Peyer's patch (tissue), 4 donors: Measurements from ENCODE around the gene CCDC167. TPM values are rescaled to one million over a fixed set of nuclear protein-coding genes. Genes with fewer than 3 reads are reported as not detected.
"Not testable (repeated sequence)": the region's sequence is repeated elsewhere in the genome, so short reads cannot be mapped to it uniquely, and the experiment has no call there.

Experiments
- DNase-seq, 3 donors: peaks; one replicate each; pipeline ENCODE4 v3.0.0-alpha.2; 2017 to 2019
- H3K27ac ChIP-seq, 4 donors: fragments of 200-600 bp; sonication (generic); one replicate each; pipeline ENCODE4 v1.5.1; 2016 to 2019
- H3K27me3 ChIP-seq, 2 donors: fragments of 200-600 bp; sonication (generic); one replicate each; pipeline ENCODE4 v1.5.1; 2019
- H3K36me3 ChIP-seq, 3 donors: fragments of 200-600 bp; sonication (generic); one replicate each; pipeline ENCODE4 v1.5.1; 2016 to 2019
- H3K4me1 ChIP-seq, 4 donors: fragments of 200-600 bp; sonication (generic); one replicate each; pipeline ENCODE4 v1.5.1; 2016 to 2019
- H3K4me3 ChIP-seq, 4 donors: fragments of 200-600 bp; sonication (generic); 1 replicate in 3 of 4; 2 replicates in 1 of 4; pipeline ENCODE4 v1.5.1; 2016 to 2019; ENCODE audit warnings: mild to moderate bottlenecking in 1 of 4
- H3K9me3 ChIP-seq, 4 donors: fragments of 200-600 bp; sonication (generic); one replicate each; pipeline ENCODE4 v1.5.1; 2016 to 2019; ENCODE audit warnings: mild to moderate bottlenecking in 1 of 4
- POLR2A ChIP-seq, 2 donors: fragments of 450-650 bp; IDR thresholded peaks; one replicate each; pipeline ENCODE4 v1.5.1; 2017; ENCODE audit warnings: antibody characterized with exemption in 2 of 2, mild to moderate bottlenecking in 2 of 2, moderate library complexity in 2 of 2
- total RNA-seq, 4 donors: library from RNA; depleted of rRNA; stranded (reverse); fragments of >200 nt; gene quantifications; one replicate each; pipeline ENCODE4 v1.1.0, GENCODE V29; 2016
- TF ChIP-seq, protein P1 (sequence below), 6 experiments: fragments of 450-650 bp in 4 of 6; fragments of 200-600 bp in 2 of 6; sonication (generic) in 1 of 6; IDR thresholded peaks; one replicate each; pipeline ENCODE4 v1.5.1; 2017 to 2019; ENCODE audit warnings: antibody characterized with exemption in 6 of 6, mild to moderate bottlenecking in 3 of 6, moderate library complexity in 1 of 6

The CCDC167 gene
- total RNA-seq, 4 donors from 2014 or later: 8.0 to 28.1 (median 19.3) TPM

DNA sequence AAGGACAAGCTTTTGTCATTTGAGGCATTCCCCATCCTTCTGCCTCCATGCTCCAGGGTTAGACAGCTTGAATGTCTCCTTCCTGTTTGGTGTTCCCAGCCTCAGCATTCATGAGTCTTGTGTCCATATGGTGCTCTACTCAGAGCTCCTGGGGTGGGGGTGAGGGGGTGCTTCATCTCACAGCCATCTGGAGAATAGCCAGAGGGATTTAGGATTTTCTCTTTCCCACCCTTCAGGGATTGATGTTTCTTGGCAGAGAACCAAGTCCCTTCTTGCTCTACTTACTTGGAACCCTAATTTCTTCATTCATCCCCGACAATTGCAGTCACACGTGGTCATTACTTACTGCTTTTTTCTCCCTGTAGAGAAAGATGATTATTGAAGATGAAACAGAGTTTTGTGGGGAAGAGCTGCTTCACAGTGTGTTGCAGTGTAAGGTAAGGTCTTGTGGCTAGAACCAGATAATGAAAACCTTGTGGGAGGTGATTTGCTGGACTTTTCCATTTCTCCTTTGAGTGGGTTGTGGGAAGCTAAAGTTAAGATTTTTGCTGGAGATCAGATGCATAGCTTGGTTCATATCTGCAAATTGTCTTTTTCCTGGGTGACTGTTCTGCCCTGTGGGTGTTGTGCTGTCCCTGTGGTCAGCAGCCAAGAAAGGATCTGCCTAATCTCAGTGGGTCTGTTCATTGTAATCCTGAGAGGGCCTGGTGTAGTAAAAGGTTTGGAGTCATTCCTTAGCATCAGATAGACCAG is 48.1 kb downstream of the CCDC167 start:
- H3K4me1 ChIP-seq: no peaks in the 10 kb centered on the region
- H3K4me3 ChIP-seq: no peak overlapping the region
- H3K27me3 ChIP-seq: no peaks in the 10 kb centered on the region
- DNase-seq: no peak
- H3K27ac ChIP-seq: no peak overlapping the region
- H3K36me3 ChIP-seq: peaks cover 0 to 93% (median 0%) of the 10 kb centered on the region in 3 donors
- H3K9me3 ChIP-seq: no peaks in the 10 kb centered on the region
- TF ChIP-seq, protein P1, sequence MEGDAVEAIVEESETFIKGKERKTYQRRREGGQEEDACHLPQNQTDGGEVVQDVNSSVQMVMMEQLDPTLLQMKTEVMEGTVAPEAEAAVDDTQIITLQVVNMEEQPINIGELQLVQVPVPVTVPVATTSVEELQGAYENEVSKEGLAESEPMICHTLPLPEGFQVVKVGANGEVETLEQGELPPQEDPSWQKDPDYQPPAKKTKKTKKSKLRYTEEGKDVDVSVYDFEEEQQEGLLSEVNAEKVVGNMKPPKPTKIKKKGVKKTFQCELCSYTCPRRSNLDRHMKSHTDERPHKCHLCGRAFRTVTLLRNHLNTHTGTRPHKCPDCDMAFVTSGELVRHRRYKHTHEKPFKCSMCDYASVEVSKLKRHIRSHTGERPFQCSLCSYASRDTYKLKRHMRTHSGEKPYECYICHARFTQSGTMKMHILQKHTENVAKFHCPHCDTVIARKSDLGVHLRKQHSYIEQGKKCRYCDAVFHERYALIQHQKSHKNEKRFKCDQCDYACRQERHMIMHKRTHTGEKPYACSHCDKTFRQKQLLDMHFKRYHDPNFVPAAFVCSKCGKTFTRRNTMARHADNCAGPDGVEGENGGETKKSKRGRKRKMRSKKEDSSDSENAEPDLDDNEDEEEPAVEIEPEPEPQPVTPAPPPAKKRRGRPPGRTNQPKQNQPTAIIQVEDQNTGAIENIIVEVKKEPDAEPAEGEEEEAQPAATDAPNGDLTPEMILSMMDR (IDR thresholded peaks at IDR 0.05): no peak
- no peak for TF ChIP-seq POLR2A (IDR thresholded peaks at IDR 0.05)

DNA sequence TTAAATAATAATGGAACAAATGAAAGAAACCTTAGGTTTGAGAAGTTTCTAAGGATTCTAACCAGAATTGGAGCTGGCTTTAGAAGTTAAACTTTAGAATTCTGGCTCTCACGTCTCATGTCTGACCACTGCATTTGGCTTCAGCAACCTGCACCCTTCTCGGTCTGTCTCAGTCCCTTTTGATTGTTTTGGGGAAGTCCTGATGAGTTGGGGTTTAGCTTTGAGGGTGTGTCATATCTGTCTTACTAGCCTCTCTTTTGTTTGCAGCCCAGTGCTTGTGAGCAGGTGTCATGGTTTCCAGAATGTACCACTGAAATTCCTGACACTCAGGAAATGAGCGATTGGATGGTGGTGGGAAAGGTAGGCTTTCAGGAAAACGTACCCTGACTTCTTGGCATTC is 49.7 kb downstream of the CCDC167 start:
- peaks cover 0 to 94% (median 0%) of the 10 kb centered on the region in 3 donors for H3K36me3 ChIP-seq

DNA sequence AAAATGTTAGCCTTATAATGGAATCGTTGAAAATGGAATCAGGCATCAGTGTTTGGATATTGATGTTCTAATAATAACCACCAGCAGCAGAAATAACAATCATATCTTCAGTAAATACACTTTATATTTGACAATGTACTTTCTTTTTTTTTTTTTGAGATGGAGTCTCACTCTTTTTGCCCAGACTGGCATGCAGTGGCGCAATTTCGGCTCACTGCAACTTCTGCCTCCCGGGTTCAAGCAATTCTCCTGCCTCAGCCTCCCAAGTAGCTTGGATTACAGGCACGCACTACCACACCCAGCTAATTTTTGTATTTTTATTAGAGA is 56.5 kb downstream of the CCDC167 start:
- H3K27ac ChIP-seq: peak overlapping the region; percentile 52 to 80 (median 66)
- not testable (repeated sequence) for H3K4me1 ChIP-seq, H3K27me3 ChIP-seq, H3K9me3 ChIP-seq, DNase-seq
- H3K36me3 ChIP-seq: peaks cover 0 to 55% (median 0%) of the 10 kb centered on the region in 3 donors
- peak overlapping the region in 2 of 4 donors; percentile 33 to 41 for H3K4me3 ChIP-seq

More for the DNA sequence above, 49.7 kb downstream of the CCDC167 start:
- Histone ChIP-seq H3K27ac (no peak overlapping the region), H3K27me3 (no peaks in the 10 kb centered on the region), H3K4me3 (no peak overlapping the region), H3K4me1 (no peaks in the 10 kb centered on the region), H3K9me3 (no peaks in the 10 kb centered on the region)
- no peak for DNase-seq
- TF ChIP-seq, protein P1 (IDR thresholded peaks at IDR 0.05): no peak
- TF ChIP-seq POLR2A (IDR thresholded peaks at IDR 0.05): no peak

DNA sequence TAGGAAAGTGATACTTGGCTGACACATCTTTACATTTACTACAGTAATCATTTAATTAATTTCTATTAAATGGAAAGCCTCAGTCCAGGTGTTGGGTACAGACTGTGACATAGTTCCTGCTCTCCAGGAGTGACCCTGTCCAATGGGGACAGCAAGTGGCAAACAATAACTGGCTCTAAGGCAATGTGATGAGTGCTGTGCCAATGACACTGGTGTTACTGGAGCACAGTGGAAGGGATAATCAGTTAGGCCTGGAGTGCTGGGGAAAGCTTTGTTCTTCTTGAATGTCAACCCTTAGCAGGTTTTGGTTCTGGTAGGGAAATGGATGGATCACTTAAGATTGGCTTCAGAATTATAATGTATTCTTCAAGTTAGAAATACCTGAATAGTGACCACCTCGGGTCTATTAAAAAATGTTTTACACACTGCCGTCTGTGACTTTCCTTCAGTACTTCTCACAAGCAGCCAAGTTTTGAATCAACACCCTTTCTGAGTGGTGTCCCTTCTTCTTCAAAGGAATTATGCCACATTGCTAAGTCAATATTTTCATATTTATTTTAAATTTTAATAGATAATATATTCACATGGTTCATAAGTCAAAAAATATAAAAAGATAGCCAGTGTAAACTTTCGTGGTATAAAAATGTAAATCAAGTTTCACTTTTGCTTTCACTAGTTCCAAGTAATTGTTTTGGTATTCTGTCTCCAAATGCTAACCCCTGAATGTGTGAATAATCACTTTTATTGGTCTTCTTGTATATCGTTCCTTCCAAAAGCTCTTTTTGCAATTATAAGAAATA is 57.1 kb downstream of the CCDC167 start:
- Histone ChIP-seq H3K4me3 (peak overlapping the region in 2 of 4 donors; percentile 33 to 41), H3K27me3 (no peaks in the 10 kb centered on the region), H3K36me3 (peaks cover 0 to 55% (median 0%) of the 10 kb centered on the region in 3 donors), H3K9me3 (no peaks in the 10 kb centered on the region), H3K27ac (peak overlapping the region; percentile 52 to 80 (median 66)), H3K4me1 (peaks cover 0 to 4% (median 0%) of the 10 kb centered on the region in 4 donors)
- TF ChIP-seq, protein P1 (IDR thresholded peaks at IDR 0.05): no peak
- TF ChIP-seq POLR2A (IDR thresholded peaks at IDR 0.05): no peak
- DNase-seq: no peak

DNA sequence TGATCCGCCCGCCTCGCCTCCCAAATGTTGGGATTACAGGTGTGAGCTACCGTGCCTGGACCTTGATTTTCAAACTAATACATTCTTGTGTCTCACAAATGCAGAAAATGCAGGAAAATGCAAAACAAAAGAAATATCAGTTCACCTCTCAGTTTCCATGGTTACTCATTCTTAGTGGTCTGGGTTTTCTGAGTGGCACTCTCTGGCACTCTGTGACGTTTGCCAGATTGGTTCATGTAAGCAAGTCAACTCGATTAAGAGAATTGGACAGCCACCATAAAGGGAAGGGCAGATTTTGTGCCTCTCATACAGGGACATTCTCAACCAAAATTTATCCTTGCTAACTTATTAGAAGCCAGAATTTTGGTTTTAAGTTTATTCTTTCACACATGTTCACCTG is 58.0 kb downstream of the CCDC167 start:
- peaks cover 0 to 4% (median 0%) of the 10 kb centered on the region in 4 donors for H3K4me1 ChIP-seq
- H3K36me3 ChIP-seq: peaks cover 0 to 50% (median 0%) of the 10 kb centered on the region in 3 donors

More for the DNA sequence above, 58.0 kb downstream of the CCDC167 start:
- no peak for TF ChIP-seq POLR2A (IDR thresholded peaks at IDR 0.05)
- TF ChIP-seq, protein P1 (IDR thresholded peaks at IDR 0.05): no peak
- no peak overlapping the region for H3K27ac ChIP-seq
- no peaks in the 10 kb centered on the region for H3K9me3 ChIP-seq
- H3K27me3 ChIP-seq: no peaks in the 10 kb centered on the region
- H3K4me3 ChIP-seq: no peak overlapping the region
- no peak for DNase-seq
